ENCODE measurements around the gene STRA6.

The STRA6 gene

GRCh38 chr15:74208496-74208895, 5.9 kb upstream of the STRA6 start:
- no peak overlapping the region for H3K27ac Mint-ChIP-seq
- H3K27me3 Mint-ChIP-seq, result peaks cover 40 to 70% of the 10 kb centered on the region in 2 donors
- no peaks in the 10 kb centered on the region for H3K4me1 Mint-ChIP-seq (ENCODE audit: low read depth in 2 of 2)
- H3K4me3 Mint-ChIP-seq, result no peak overlapping the region
- H3K9me3 Mint-ChIP-seq, result no peaks in the 10 kb centered on the region
- DNase-seq (no peak), ATAC-seq (replicated peaks) (no peak)
- no peaks in the 10 kb centered on the region for H3K36me3 Mint-ChIP-seq (ENCODE audit: insufficient read depth)

- peaks cover 46 to 71% of the 10 kb centered on the region in 2 donors for H3K27me3 Mint-ChIP-seq
- H3K27ac Mint-ChIP-seq, result no peak overlapping the region
- DNase-seq (no peak), ATAC-seq (replicated peaks) (no peak)
- H3K36me3 Mint-ChIP-seq (ENCODE audit: insufficient read depth), result no peaks in the 10 kb centered on the region
- no peaks in the 10 kb centered on the region for H3K9me3 Mint-ChIP-seq
- no peaks in the 10 kb centered on the region for H3K4me1 Mint-ChIP-seq (ENCODE audit: low read depth in 2 of 2)
- no peak overlapping the region for H3K4me3 Mint-ChIP-seq
Observed at GRCh38 chr15:74207652-74208440, 5.3 kb upstream of the STRA6 start.

GRCh38 chr15:74206801-74207281, 4.3 kb upstream of the STRA6 start:
- Mint-ChIP-seq H3K4me3 (no peak overlapping the region), H3K4me1 (ENCODE audit: low read depth in 2 of 2) (no peaks in the 10 kb centered on the region), H3K9me3 (no peaks in the 10 kb centered on the region), H3K27me3 (peaks cover 50 to 81% of the 10 kb centered on the region in 2 donors), H3K27ac (no peak overlapping the region), H3K36me3 (ENCODE audit: insufficient read depth) (no peaks in the 10 kb centered on the region)
- ATAC-seq (replicated peaks), result no peak
- no peak for DNase-seq

GRCh38 chr15:74205582-74205947, 3.0 kb upstream of the STRA6 start:
- Mint-ChIP-seq H3K27ac (peak overlapping the region in 1 of 2 donors; percentile 17), H3K4me3 (no peak overlapping the region), H3K36me3 (ENCODE audit: insufficient read depth) (no peaks in the 10 kb centered on the region), H3K4me1 (ENCODE audit: low read depth in 2 of 2) (no peaks in the 10 kb centered on the region), H3K27me3 (peaks cover 59 to 94% of the 10 kb centered on the region in 2 donors), H3K9me3 (no peaks in the 10 kb centered on the region)
- DNase-seq (no peak), ATAC-seq (replicated peaks) (no peak)

GRCh38 chr15:74203914-74204431, 1.4 kb upstream of the STRA6 start:
- no peak for ATAC-seq (replicated peaks)
- Mint-ChIP-seq H3K36me3 (ENCODE audit: insufficient read depth) (no peaks in the 10 kb centered on the region), H3K27ac (no peak overlapping the region), H3K9me3 (no peaks in the 10 kb centered on the region), H3K4me1 (ENCODE audit: low read depth in 2 of 2) (no peaks in the 10 kb centered on the region), H3K4me3 (no peak overlapping the region), H3K27me3 (peaks cover 65 to 98% of the 10 kb centered on the region in 2 donors)
- DNase-seq, result no peak

GRCh38 chr15:74201710-74202420, 722 bp downstream of the STRA6 start:
- H3K27me3 Mint-ChIP-seq, result peaks cover 52 to 83% of the 10 kb centered on the region in 2 donors
- no peaks in the 10 kb centered on the region for H3K4me1 Mint-ChIP-seq (ENCODE audit: low read depth in 2 of 2)
- DNase-seq (no peak), ATAC-seq (replicated peaks) (no peak)
- H3K36me3 Mint-ChIP-seq (ENCODE audit: insufficient read depth), result no peaks in the 10 kb centered on the region
- H3K27ac Mint-ChIP-seq, result no peak overlapping the region
- H3K4me3 Mint-ChIP-seq, result no peak overlapping the region
- H3K9me3 Mint-ChIP-seq, result no peaks in the 10 kb centered on the region

- Mint-ChIP-seq H3K27me3 (peaks cover 47 to 82% of the 10 kb centered on the region in 2 donors), H3K36me3 (ENCODE audit: insufficient read depth) (no peaks in the 10 kb centered on the region), H3K9me3 (no peaks in the 10 kb centered on the region), H3K4me1 (ENCODE audit: low read depth in 2 of 2) (no peaks in the 10 kb centered on the region), H3K4me3 (no peak overlapping the region), H3K27ac (no peak overlapping the region)
- no peak for DNase-seq
- ATAC-seq (replicated peaks), result no peak
Observed at GRCh38 chr15:74200871-74201419, 1.6 kb downstream of the STRA6 start.

- no peaks in the 10 kb centered on the region for H3K9me3 Mint-ChIP-seq
Observed at GRCh38 chr15:74200412-74200815, 2.2 kb downstream of the STRA6 start.

GRCh38 chr15:74199297-74199652, 3.3 kb downstream of the STRA6 start:
- H3K9me3 Mint-ChIP-seq, result no peaks in the 10 kb centered on the region
- no peak for DNase-seq
- no peak for ATAC-seq (replicated peaks)
- no peaks in the 10 kb centered on the region for H3K4me1 Mint-ChIP-seq (ENCODE audit: low read depth in 2 of 2)
- H3K27ac Mint-ChIP-seq, result no peak overlapping the region
- H3K4me3 Mint-ChIP-seq, result no peak overlapping the region
- peaks cover 44 to 72% of the 10 kb centered on the region in 2 donors for H3K27me3 Mint-ChIP-seq
- H3K36me3 Mint-ChIP-seq (ENCODE audit: insufficient read depth), result no peaks in the 10 kb centered on the region

More at GRCh38 chr15:74200412-74200815, 2.2 kb downstream of the STRA6 start:
- Mint-ChIP-seq H3K36me3 (ENCODE audit: insufficient read depth) (no peaks in the 10 kb centered on the region), H3K4me1 (ENCODE audit: low read depth in 2 of 2) (no peaks in the 10 kb centered on the region), H3K27ac (no peak overlapping the region), H3K27me3 (peaks cover 52 to 79% of the 10 kb centered on the region in 2 donors), H3K4me3 (no peak overlapping the region)
- no peak for ATAC-seq (replicated peaks)
- DNase-seq, result no peak

- H3K36me3 Mint-ChIP-seq (ENCODE audit: insufficient read depth), result no peaks in the 10 kb centered on the region
- no peak for ATAC-seq (replicated peaks)
Observed at GRCh38 chr15:74197176-74197965, 5.2 kb downstream of the STRA6 start.

GRCh38 chr15:74196175-74196574, 6.4 kb downstream of the STRA6 start:
- Mint-ChIP-seq H3K9me3 (no peaks in the 10 kb centered on the region), H3K4me3 (no peak overlapping the region), H3K27ac (no peak overlapping the region), H3K4me1 (ENCODE audit: low read depth in 2 of 2) (no peaks in the 10 kb centered on the region), H3K27me3 (peaks cover 18 to 65% of the 10 kb centered on the region in 2 donors), H3K36me3 (ENCODE audit: insufficient read depth) (no peaks in the 10 kb centered on the region)
- DNase-seq (no peak), ATAC-seq (replicated peaks) (no peak)

More at GRCh38 chr15:74197176-74197965, 5.2 kb downstream of the STRA6 start:
- Mint-ChIP-seq H3K4me3 (no peak overlapping the region), H3K9me3 (no peaks in the 10 kb centered on the region), H3K4me1 (ENCODE audit: low read depth in 2 of 2) (no peaks in the 10 kb centered on the region), H3K27me3 (peaks cover 28 to 68% of the 10 kb centered on the region in 2 donors), H3K27ac (no peak overlapping the region)
- no peak for DNase-seq

- H3K27me3 Mint-ChIP-seq, result peaks cover 11 to 53% of the 10 kb centered on the region in 2 donors
- DNase-seq (no peak), ATAC-seq (replicated peaks) (no peak)
- H3K9me3 Mint-ChIP-seq, result no peaks in the 10 kb centered on the region
- no peaks in the 10 kb centered on the region for H3K4me1 Mint-ChIP-seq (ENCODE audit: low read depth in 2 of 2)
- H3K27ac Mint-ChIP-seq, result no peak overlapping the region
- H3K4me3 Mint-ChIP-seq, result no peak overlapping the region
- no peaks in the 10 kb centered on the region for H3K36me3 Mint-ChIP-seq (ENCODE audit: insufficient read depth)
Observed at GRCh38 chr15:74194572-74195559, 7.7 kb downstream of the STRA6 start.

Measured in effector memory CD8-positive, alpha-beta T cell (primary cell).